NOMO-1 (cell line): ENCODE data around the gene SRP72.
"Not testable (repeated sequence)": the region's sequence is repeated elsewhere in the genome, so short reads cannot be mapped to it uniquely, and the experiment has no call there.

Experiments
- DNase-seq, 2 experiments: peaks; one replicate each; lab custom pipeline; 2025; ENCODE audit not compliant: unreplicated experiment in 2 of 2; lab: John Stamatoyannopoulos, UW

Gene SRP72, protein sequence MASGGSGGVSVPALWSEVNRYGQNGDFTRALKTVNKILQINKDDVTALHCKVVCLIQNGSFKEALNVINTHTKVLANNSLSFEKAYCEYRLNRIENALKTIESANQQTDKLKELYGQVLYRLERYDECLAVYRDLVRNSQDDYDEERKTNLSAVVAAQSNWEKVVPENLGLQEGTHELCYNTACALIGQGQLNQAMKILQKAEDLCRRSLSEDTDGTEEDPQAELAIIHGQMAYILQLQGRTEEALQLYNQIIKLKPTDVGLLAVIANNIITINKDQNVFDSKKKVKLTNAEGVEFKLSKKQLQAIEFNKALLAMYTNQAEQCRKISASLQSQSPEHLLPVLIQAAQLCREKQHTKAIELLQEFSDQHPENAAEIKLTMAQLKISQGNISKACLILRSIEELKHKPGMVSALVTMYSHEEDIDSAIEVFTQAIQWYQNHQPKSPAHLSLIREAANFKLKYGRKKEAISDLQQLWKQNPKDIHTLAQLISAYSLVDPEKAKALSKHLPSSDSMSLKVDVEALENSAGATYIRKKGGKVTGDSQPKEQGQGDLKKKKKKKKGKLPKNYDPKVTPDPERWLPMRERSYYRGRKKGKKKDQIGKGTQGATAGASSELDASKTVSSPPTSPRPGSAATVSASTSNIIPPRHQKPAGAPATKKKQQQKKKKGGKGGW

DNA sequence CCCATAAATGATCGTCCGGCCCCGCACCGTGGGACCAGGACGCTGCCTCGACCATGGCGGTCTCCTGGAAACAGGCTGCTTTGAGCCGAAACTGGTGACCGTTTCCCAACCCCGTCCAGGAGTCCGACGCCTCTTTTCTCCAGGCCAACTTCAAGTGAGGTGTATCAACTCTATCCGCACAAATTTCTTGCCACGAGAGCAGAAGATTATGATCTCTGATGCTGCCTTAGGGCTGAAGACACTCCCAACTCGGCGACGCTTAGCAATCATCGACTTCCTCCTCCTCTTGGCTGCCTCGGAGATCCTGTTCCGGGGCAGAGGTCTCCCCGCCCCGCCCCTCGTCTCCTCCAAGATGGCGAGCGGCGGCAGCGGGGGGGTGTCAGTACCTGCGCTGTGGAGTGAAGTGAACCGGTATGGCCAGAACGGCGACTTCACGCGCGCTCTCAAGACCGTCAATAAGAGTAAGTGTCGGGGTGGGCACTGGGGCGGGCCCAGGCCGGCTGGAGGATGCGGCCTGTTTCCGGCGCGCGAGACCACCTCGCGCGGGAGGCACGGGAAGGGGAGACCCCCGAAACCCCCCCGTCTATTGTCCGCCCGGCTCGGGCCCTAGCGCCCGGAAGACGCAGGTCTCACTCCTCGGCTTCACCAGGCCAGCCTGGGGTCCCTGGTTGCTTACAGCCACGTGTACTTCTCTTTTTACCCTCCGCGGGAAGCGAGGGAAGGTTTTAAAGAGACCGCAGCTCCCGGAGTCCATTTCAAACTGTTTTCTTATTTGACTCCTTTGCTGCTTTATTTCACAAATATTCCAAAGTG lies at the start of gene SRP72:
Gene SRP72 (plus strand): TSS at position 334 of the 813 bp plus-strand sequence. CDS start 19 bp downstream, at position 353.
- DNase-seq, result peak; percentile 84 to 91

DNA sequence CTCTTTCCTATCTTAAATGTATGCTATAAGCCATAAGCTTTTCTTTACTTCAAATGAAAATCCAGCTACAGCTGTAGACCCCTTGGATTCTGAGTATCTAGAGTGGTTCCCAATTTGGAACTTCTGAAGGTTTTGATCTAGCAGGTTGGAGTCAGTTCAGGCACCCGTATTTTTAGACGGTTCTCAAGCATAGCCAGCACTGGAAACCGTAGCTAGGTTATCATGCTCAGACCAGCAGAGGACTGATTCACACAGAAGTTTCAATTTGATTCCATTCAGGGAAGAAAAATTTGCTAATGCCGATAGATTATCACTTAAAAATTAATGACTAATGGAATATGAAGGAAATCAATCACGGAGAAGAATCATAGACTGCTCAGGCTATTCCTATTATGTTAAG lies 43.2 kb upstream of the SRP72 start:
- no peak for DNase-seq

DNA sequence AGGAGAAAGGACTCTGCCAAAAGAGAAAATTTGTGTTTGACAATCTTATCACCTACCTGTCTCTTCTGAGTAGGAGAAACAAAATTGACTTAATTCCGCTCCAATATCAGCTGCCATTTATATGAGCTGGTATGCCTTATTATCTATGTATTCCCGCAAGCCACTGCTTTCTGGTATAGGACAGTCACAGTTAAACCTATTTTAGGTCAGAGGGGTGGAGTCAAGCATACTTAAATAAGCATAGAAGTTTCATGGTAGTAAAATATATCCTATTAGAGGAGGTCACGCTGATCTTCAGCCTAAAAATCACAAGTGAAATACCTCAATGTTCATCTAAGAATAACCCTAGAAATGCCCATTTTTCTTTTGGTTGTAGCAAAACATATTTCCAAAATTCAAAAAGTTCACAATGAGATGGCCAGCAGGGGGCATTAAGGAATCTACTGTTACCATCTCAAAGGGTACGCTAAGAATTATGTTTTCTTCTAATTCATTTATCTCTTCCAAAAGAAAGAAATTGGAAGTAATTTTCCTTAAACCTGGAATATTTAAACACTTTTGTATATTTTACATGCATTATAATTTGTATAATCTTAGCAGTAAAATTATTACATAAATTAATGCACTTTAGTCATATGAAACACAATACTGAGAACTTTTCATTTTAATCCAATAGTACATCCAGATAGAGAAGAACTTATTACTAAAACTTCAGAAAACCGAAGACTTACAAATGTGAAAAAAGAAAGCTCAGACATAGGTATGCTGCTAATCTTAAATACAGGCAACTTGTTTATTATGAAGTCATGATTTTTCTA lies 42.5 kb upstream of the SRP72 start:
- DNase-seq, result peak in 1 of 2 experiments; percentile 11

DNA sequence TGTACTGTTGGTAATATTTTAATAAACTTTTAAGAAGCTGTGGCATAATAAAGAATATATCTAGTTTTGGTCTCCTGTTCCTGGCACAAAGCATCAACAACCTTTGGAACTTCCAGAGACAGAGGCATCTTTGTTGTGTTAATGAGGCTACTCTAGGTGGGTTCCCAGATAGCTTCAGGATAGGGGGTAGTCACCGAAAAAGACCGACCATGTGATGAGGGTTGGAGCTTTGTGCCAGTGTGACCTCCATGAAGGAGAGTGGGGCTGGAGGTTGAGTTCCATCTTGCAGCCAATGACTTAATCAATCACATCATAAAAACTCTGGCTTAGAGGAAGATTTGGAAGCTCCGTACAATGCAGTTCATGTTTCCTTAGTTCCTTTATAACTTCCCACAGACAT lies 41.9 kb upstream of the SRP72 start:
- no peak for DNase-seq

DNA sequence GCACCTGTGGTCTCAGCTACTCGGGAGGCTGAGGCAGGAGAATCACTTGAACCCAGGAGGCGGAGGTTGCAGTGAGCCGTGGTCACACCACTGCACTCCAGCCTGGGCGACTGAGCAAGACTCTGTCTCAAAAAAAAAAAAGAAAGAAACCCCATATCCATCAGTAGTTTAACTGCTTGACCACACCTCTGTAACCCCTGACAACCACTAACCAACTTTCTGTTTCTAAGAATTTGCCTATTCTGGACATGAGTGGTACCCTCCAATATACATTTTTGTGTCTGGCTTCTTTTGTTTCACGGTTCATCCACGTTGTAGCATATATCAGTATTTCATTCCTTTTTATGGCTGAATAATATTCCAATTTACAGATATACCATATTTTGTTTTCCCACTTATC lies 41.1 kb upstream of the SRP72 start:
- no peak for DNase-seq

DNA sequence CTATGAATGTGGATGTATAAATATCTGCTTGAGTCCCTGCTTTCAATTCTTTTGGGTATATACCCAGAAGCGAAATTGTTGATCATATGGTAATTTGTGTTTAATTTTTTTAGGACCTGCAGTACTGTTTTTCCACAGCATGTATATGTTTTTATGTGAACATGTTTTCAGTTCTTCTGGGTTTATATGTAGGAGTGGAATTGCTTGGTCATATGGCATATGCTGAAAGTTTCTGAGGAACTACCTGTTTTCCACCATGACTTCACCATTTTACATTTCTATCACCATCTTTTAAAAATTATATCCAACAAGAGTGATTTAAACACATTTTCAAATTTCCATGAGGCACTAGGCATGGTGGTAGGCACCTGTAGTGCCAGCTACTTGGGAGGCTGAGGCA lies 40.2 kb upstream of the SRP72 start:
- no peak for DNase-seq

DNA sequence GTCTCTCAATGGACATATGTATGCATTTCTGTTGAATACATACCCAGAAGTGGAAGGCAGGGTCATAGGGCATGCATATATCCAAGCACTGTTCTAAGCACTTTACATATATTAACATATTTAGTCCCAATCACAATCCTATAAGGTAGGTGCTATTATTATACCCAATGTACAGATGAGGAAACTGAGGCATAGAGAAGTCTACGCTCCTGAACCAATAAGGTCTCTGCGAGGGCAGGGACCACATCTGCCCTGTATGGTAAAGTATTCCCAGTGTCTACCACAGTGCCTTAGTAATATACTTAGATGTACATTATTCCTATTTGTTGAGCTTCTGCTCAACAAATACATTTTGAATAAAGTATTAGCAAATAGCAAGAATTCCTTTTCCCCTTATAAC lies 37.2 kb upstream of the SRP72 start:
- DNase-seq, result no peak

DNA sequence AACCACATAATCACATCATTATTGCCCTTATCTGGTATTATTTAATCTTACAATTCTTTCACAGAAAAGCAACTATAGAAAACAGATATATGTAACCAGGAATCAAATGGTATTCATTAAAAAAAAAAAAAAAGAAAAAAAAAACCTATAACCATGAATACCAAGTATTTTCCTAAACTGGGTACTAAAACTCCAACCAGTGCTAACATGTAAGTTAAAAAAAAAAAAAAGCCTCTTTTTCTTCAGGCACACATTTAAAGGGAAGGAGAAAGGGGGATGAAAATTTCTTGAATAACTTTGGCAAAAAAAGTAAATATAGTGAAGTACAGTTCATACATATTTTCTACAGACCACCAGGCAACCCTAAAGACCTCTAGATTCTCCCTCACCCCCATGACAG lies 34.1 kb upstream of the SRP72 start:
- DNase-seq, result no peak

DNA sequence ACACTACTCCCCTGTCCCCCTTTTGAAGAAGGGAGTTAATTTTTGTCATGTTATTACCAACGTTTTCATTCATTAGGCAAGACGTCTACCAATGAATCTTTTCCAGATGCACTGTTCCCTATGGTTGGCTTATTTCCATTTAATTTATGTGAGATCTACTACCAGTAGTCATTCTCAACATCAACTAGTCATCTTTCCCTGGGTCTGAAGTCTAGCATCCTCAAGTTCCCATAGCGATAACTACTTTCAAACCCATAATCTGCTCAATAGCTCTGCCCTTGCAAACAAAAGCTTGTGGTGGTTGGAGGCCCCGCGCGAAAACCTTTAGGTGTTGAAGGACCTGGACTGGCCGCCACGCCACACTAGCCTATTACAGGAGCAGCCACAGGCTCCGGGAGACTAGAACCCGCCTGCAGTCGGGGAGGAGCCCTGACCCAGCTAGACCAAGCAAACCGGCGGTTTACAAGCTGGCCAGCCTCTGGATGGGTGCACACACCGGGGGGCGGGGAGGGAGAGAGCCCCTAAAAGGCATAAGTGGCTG lies 32.7 kb upstream of the SRP72 start:
- DNase-seq, result peak; percentile 23 to 26

DNA sequence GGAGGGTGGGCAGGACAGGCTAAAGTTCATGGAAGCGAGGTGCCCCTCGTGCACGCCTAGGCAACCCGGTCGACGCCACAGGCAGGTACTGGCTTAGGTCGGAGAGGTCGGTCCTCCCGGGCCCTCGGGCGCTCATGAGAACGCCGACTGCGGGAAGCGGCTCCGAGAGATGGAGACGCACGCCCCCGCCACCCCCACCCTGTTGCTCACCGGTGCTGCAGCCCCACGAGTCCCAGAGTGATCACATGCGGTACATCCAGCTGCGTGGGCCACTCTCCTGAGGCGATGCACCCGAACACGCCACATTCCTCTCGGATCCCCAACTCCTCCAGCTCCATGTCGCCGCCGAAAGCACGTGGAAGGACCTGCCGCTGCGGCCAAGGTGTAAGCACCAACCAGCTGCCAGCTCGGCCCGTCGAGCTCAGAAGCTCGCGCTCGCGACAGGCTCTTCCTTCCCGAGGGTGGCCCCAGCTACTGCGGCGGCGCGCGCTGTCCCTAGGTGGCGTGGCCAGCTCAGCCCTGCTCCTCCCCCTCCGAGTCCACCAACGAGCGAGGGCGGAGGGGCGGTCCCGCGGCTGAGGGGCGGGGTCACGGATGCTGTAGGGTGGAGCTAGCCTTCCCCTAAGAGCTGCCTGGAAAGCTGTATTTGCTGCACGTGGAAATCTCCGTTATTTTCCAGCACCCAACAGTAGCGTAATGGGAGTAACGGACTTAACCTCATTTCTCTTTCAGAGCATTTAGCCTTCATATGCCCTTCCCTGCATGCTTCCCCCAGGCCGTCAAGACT lies 32.1 kb upstream of the SRP72 start, which contains the start of gene PPAT:
Gene PPAT (minus strand): TSS at position 476 of the 787 bp plus-strand sequence. CDS start 138 bp downstream, at position 338.
- DNase-seq, result peak; percentile 98

DNA sequence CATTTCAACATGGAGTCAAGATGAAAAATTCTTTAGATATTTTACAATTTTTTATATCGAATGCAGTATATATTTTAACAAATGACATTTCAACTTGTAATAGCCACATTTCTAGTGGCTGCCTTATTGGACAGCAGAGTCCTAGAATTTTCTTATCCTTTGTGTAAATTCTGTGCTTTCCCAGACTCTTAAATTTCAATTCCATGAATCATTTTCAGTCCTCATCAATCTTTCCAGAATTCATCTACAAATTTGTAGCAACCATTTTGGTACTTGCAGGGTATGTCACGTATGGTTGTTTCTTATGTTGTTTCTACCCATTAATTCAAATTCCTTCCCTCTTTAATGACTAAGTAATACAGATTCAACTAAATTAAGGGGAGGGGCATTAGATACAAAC lies 28.7 kb upstream of the SRP72 start:
- no peak for DNase-seq

DNA sequence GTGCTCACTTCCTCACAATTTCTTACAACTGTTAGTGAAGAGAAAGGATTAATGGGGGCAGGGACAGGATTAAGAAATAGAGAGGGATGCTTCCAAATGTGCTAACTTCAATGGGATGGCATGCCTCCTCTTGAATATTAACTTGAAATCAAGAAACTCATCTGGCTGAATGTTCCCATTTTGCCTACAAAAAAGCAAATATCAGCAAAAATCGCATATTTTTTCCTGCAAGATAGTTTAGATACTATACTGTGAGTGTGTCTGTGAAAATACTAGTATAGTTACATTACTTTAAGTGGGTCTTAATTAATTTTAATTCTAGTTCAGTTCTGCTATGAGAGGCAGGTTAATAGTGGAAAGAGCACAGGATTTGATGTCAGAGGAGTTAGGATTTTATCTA lies 26.4 kb upstream of the SRP72 start:
- no peak for DNase-seq

DNA sequence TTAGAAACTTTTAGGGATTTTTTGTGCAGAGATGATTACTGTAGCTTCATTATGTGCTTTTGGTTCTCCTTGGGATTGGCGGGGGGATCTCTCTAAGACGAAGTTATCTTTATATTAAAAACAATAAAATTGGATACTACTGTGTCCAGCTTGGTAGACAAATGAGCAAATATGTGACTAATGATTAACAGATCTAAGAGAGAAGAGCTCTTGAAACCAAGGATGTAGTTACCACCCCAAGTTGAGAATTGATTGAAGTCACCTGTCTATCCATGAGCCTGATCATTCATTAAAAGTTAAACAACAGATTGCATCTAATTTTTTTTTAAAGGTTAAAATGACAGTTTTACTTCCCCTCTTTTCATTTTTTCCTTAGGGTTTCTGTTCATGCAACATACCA lies 22.7 kb upstream of the SRP72 start:
- no peak for DNase-seq

DNA sequence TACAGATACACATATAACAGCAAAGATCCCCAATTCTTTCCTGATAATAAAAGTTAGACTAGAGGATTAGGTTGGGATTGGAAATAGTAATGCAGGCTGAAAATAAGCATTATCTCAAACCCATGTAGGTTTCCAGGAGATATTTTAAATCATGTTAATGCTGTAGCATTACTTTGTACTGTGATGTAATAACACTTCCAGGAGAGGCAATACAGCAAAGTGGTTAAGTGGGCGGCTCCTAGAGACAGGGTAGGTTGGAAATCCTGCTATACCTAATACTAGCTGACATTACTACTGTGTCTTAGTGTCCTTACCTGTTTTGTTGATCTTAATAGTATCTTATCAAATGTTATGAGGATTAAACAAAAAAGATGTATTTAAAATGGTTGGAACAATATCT lies 21.7 kb upstream of the SRP72 start:
- no peak for DNase-seq

DNA sequence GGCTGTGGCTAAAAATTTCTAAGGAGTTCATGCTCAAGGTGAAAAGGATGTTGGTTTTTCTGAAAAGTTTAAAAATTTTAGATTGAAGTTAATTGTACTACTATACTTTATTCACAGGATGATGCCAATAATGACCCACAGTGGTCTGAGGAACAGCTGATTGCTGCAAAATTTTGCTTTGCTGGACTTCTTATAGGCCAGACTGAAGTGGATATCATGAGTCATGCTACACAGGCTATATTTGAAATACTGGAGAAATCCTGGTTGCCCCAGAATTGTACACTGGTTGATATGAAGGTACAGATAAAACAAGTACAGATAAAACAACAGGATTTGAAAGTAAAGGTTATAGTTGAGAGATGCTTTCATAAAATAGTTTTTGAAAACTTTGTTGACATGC lies 19.1 kb upstream of the SRP72 start:
- no peak for DNase-seq

DNA sequence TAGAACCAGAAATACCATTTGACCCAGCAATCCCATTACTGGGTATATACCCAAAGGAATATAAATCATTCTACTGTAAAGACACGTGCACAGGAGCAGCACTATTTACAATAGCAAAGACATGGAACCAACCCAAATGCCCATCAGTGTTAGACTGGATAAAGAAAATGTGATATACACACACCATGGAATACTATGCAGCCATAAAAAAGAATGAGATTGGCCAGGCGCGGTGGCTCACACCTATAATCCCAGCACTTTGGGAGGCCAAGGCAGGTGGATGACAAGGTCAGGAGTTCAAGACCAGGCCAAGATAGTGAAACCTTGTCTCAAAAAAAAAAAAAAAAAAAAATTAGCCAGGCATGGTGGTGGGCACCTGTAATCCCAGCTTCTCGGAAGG lies 17.9 kb upstream of the SRP72 start:
- DNase-seq, result not testable (repeated sequence)

DNA sequence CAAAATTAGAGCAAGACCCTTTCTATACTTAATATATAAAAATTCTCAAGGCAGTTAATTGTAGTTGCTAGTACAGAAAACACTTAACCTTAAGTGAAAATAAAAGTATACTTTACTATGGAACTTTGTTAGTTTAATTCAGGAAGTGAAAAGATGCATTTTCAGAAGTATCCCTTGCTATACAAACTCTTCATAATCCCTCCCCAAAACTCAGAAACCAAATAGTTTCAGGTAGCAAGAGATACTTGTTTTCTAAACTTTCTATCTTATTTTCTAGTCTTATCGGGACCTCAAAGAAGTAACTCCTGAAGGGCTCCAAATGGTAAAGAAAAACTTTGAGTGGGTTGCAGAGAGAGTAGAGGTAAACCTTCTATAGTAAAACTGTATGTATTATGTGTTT lies 17.1 kb upstream of the SRP72 start:
- DNase-seq, result no peak

DNA sequence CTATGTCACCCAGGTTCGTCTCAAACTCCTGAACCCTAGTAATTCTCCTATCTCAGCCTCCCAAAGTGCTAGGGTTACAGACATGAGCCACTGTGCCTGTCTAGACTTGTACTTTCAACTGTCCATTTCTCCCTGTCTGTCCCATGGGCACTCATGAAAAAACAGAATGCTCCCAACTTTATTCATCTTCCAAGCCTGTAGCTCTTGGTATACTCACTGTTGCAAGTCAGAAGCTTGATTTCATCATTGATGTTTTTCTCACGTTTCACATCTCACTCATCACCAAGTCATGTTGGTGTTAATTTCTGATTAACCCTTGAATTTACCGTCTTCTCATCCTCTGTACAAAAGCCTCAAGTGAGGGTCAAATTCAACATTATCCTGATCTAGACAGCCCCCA lies 7.3 kb upstream of the SRP72 start:
- no peak for DNase-seq

DNA sequence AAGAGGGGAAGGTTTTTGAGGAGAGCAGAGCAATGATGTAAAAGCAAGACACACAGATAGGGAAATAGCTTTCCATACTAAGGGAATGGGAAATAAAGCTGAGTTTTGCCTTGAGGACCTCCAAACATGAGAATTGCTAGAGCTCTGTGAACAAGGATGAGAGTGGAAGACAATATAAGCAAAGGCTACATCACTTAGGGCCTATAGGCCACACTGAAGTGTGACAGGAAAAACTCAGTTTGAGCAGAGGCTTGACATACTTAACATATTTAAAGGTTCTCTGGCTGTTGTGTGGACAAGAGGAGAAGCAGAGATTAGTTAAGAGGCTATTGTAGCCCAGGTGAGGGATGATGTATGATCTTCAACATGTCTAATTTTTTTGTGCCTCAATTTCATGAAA lies 5.3 kb upstream of the SRP72 start:
- no peak for DNase-seq
